ENCODE data around the gene ADAMTSL4. TPM values are rescaled to one million over a fixed set of nuclear protein-coding genes. Genes with fewer than 3 reads are reported as not detected.
"Not testable (repeated sequence)": the region's sequence is repeated elsewhere in the genome, so short reads cannot be mapped to it uniquely, and the experiment has no call there.

The ADAMTSL4 gene
- total and polyA plus RNA-seq, 4 experiments from 2014 or later = 0.23 to 0.33 (median 0.24) TPM; not detected in 1

GRCh38 chr1:150581962-150582361 lies 32.8 kb downstream of the ADAMTSL4 start:
- H3K4me3 Mint-ChIP-seq; DNase-seq; intact Hi-C loops (cut with micrococcal nuclease); H3K9me3 Mint-ChIP-seq; H3K9me3 ChIP-seq (ENCODE audit: control insufficient read depth in 1 of 2, low read length in 2 of 2); H3K27ac ChIP-seq (ENCODE audit: low read depth, low read length); H3K4me3 ChIP-seq (ENCODE audit: low read length in 2 of 2); H3K27me3 Mint-ChIP-seq; H3K27me3 ChIP-seq (ENCODE audit: insufficient read depth, low read length): not testable (repeated sequence)
- Mint-ChIP-seq H3K4me1 (peaks cover 13 to 31% (median 16%) of the 10 kb centered on the region in 4 donors), H3K27ac (peak overlapping the region in 1 of 7 donors; percentile 12), H3K36me3 (peaks cover 24 to 26% of the 10 kb centered on the region in 2 donors)
- ChIA-PET CTCF (ENCODE audit: partially characterized antibody) (interaction anchor here (16.7 kb wide), 1 partner anchor 19 kb away, joined by 433 read pairs; no protein-coding TSS in a partner anchor), POLR2A (ENCODE audit: partially characterized antibody) (interaction anchor here (18.6 kb wide), 1 partner anchor 18 kb away, joined by 1751 read pairs; no protein-coding TSS in a partner anchor)
- peaks cover 14% of the 10 kb centered on the region for H3K4me1 ChIP-seq (ENCODE audit: insufficient read depth, low read length)
- H3K36me3 ChIP-seq (ENCODE audit: insufficient read depth, low read length) = peaks cover 20% of the 10 kb centered on the region

- DNase-seq = no peak
- H3K4me1 Mint-ChIP-seq = peaks cover 13 to 28% (median 17%) of the 10 kb centered on the region in 4 donors
- H3K27me3 Mint-ChIP-seq = no peaks in the 10 kb centered on the region
- peaks cover 0 to 10% (median 3%) of the 10 kb centered on the region in 8 donors for H3K9me3 Mint-ChIP-seq
- peaks cover 20 to 22% of the 10 kb centered on the region in 2 donors for H3K36me3 Mint-ChIP-seq
- H3K9me3 ChIP-seq (ENCODE audit: control insufficient read depth in 1 of 2, low read length in 2 of 2) = no peaks in the 10 kb centered on the region
- H3K27ac Mint-ChIP-seq = peak overlapping the region in 1 of 7 donors; percentile 37
- no peak overlapping the region for H3K4me3 ChIP-seq (ENCODE audit: low read length in 2 of 2)
- peaks cover 14% of the 10 kb centered on the region for H3K4me1 ChIP-seq (ENCODE audit: insufficient read depth, low read length)
- no peak overlapping the region for H3K27ac ChIP-seq (ENCODE audit: low read depth, low read length)
- no peaks in the 10 kb centered on the region for H3K27me3 ChIP-seq (ENCODE audit: insufficient read depth, low read length)
- intact Hi-C loops (cut with micrococcal nuclease) = no loop called here
- ChIA-PET POLR2A (ENCODE audit: partially characterized antibody) (interaction anchor here (18.6 kb wide), 1 partner anchor 19 kb away, joined by 1751 read pairs; no protein-coding TSS in a partner anchor), CTCF (ENCODE audit: partially characterized antibody) (interaction anchor here (0.7 to 16.7 kb wide), 2 partner anchors 19 to 41 kb away, joined by 3 to 433 read pairs; no protein-coding TSS in a partner anchor)
- no peak overlapping the region for H3K4me3 Mint-ChIP-seq
- H3K36me3 ChIP-seq (ENCODE audit: insufficient read depth, low read length) = peaks cover 16% of the 10 kb centered on the region
Observed at GRCh38 chr1:150582371-150582770, 33.2 kb downstream of the ADAMTSL4 start.

- Mint-ChIP-seq H3K4me3 (peak overlapping the region in 7 of 8 donors; percentile 8 to 63 (median 31)), H3K9me3 (no peaks in the 10 kb centered on the region), H3K36me3 (peaks cover 8 to 12% of the 10 kb centered on the region in 2 donors), H3K4me1 (peaks cover 10 to 13% (median 12%) of the 10 kb centered on the region in 4 donors), H3K27me3 (no peaks in the 10 kb centered on the region), H3K27ac (peak overlapping the region; percentile 62 to 95 (median 79))
- Histone ChIP-seq H3K27ac (ENCODE audit: low read depth, low read length) (no peak overlapping the region), H3K4me3 (ENCODE audit: low read length in 2 of 2) (no peak overlapping the region), H3K9me3 (ENCODE audit: control insufficient read depth in 1 of 2, low read length in 2 of 2) (no peaks in the 10 kb centered on the region), H3K4me1 (ENCODE audit: insufficient read depth, low read length) (peaks cover 8% of the 10 kb centered on the region), H3K36me3 (ENCODE audit: insufficient read depth, low read length) (no peaks in the 10 kb centered on the region), H3K27me3 (ENCODE audit: insufficient read depth, low read length) (no peaks in the 10 kb centered on the region)
- peak in 3 of 5 donors; percentile 41 to 48 (median 42) for DNase-seq
- ChIA-PET POLR2A (ENCODE audit: partially characterized antibody) (interaction anchor here (0.9 to 2.4 kb wide), 2 partner anchors 20 to 36 kb away, joined by 3 to 8 read pairs; no protein-coding TSS in a partner anchor), CTCF (ENCODE audit: partially characterized antibody) (interaction anchor here (1.0 to 1.6 kb wide), 2 partner anchors 35 to 37 kb away, joined by 3 to 4 read pairs; no protein-coding TSS in a partner anchor)
- intact Hi-C loops (cut with micrococcal nuclease) = no loop called here
Observed at GRCh38 chr1:150596095-150596892, 47.1 kb downstream of the ADAMTSL4 start.

DNA sequence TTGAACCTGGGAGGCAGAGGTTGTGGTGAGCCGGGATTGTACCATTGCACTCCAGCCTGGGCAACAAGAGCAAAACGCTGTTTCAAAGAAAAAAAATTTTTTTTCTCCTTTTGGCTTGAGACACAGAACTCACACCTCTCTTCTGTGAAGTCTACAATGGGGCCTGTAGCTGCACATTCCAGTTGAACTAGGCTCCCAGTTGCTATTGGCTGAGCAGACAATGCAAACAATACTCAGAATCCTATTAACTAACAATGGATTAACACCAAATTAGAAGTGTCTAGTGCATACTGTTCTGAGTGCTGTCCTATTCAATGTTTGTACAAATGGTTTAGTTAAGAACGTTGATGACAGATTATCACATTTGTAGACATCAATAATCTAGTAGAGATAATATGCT lies 47.8 kb downstream of the ADAMTSL4 start:
- Mint-ChIP-seq H3K27ac (peak overlapping the region; percentile 59 to 95 (median 70)), H3K9me3 (no peaks in the 10 kb centered on the region), H3K27me3 (no peaks in the 10 kb centered on the region), H3K4me1 (peaks cover 10 to 13% (median 12%) of the 10 kb centered on the region in 4 donors), H3K4me3 (peak overlapping the region in 2 of 8 donors; percentile 15 to 31), H3K36me3 (peaks cover 8 to 12% of the 10 kb centered on the region in 2 donors)
- POLR2A ChIA-PET (ENCODE audit: partially characterized antibody) = interaction anchor here (0.9 to 2.4 kb wide), 2 partner anchors 19 to 36 kb away, joined by 3 to 8 read pairs; no protein-coding TSS in a partner anchor
- Histone ChIP-seq H3K27ac (ENCODE audit: low read depth, low read length) (no peak overlapping the region), H3K27me3 (ENCODE audit: insufficient read depth, low read length) (no peaks in the 10 kb centered on the region), H3K36me3 (ENCODE audit: insufficient read depth, low read length) (no peaks in the 10 kb centered on the region), H3K4me3 (ENCODE audit: low read length in 2 of 2) (no peak overlapping the region), H3K9me3 (ENCODE audit: control insufficient read depth in 1 of 2, low read length in 2 of 2) (no peaks in the 10 kb centered on the region), H3K4me1 (ENCODE audit: insufficient read depth, low read length) (peaks cover 8% of the 10 kb centered on the region)
- intact Hi-C loops (cut with micrococcal nuclease) = no loop called here
- DNase-seq = no peak
- CTCF ChIA-PET (ENCODE audit: partially characterized antibody) = interaction anchor here (1.6 kb wide), 1 partner anchor 36 kb away, joined by 4 read pairs; no protein-coding TSS in a partner anchor

DNA sequence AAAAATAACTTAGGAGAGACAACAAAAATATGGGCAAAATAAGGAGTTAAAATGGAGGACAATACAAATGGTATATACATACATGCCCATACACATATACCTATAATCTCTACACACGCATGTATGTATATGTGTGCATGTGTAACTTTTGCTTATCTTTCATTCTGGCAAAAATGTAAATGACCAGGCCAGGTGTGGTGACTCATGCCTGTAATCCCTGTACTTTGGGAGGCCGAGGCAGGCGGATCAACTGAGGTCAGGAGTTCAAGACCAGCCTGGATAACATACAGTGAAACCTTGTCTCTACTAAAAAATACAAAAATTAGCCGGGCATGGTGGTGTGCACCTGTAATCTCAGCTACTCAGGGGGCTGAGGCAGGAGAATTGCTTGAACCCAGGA lies 49.1 kb downstream of the ADAMTSL4 start:
- H3K9me3 Mint-ChIP-seq; H3K27me3 Mint-ChIP-seq; H3K27me3 ChIP-seq (ENCODE audit: insufficient read depth, low read length); H3K4me3 Mint-ChIP-seq; DNase-seq; H3K27ac Mint-ChIP-seq; H3K9me3 ChIP-seq (ENCODE audit: control insufficient read depth in 1 of 2, low read length in 2 of 2); H3K4me1 ChIP-seq (ENCODE audit: insufficient read depth, low read length); H3K36me3 ChIP-seq (ENCODE audit: insufficient read depth, low read length); H3K4me3 ChIP-seq (ENCODE audit: low read length in 2 of 2); intact Hi-C loops (cut with micrococcal nuclease); CTCF ChIA-PET (ENCODE audit: partially characterized antibody); H3K27ac ChIP-seq (ENCODE audit: low read depth, low read length): not testable (repeated sequence)
- H3K4me1 Mint-ChIP-seq = peaks cover 10 to 14% (median 12%) of the 10 kb centered on the region in 4 donors
- POLR2A ChIA-PET (ENCODE audit: partially characterized antibody) = interaction anchor here (1.0 to 2.4 kb wide), 2 partner anchors 19 to 38 kb away, joined by 3 to 8 read pairs; partner anchors contain the start of gene MCL1
- peaks cover 9 to 12% of the 10 kb centered on the region in 2 donors for H3K36me3 Mint-ChIP-seq

DNA sequence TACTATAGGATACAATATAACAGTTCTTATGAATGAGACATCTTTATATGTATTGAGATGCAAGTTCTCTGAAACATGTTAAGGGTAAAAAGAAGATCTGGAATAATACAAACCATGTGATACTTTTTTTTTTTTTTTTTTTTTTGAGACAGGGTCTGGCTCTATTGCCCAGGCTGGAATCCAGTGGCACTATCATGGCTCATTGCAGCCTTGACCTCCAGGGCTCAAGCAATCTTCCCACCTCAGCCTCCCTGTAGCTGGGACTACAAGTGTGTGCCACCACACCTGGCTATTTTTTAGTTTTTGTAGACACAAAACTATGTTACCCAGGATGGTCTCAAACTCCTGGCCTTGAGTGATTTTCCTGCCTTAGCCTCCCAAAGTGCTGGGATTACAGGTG lies 52.3 kb downstream of the ADAMTSL4 start:
- intact Hi-C loops (cut with micrococcal nuclease) = no loop called here
- no peak overlapping the region for H3K4me3 Mint-ChIP-seq
- ChIA-PET CTCF (ENCODE audit: partially characterized antibody) (no interaction called here), POLR2A (ENCODE audit: partially characterized antibody) (interaction anchor here (0.6 kb wide), 1 partner anchor 46 kb away, joined by 3 read pairs; no protein-coding TSS in a partner anchor)
- H3K4me3 ChIP-seq (ENCODE audit: low read length in 2 of 2) = no peak overlapping the region
- no peak for DNase-seq
- peaks cover 13 to 15% of the 10 kb centered on the region in 2 donors for H3K36me3 Mint-ChIP-seq
- H3K27ac Mint-ChIP-seq = peak overlapping the region in 1 of 7 donors; percentile 42
- H3K27ac ChIP-seq (ENCODE audit: low read depth, low read length) = no peak overlapping the region
- no peaks in the 10 kb centered on the region for H3K27me3 ChIP-seq (ENCODE audit: insufficient read depth, low read length)
- no peaks in the 10 kb centered on the region for H3K4me1 ChIP-seq (ENCODE audit: insufficient read depth, low read length)
- no peaks in the 10 kb centered on the region for H3K9me3 Mint-ChIP-seq
- no peaks in the 10 kb centered on the region for H3K36me3 ChIP-seq (ENCODE audit: insufficient read depth, low read length)
- no peaks in the 10 kb centered on the region for H3K27me3 Mint-ChIP-seq
- peaks cover 6 to 17% (median 7%) of the 10 kb centered on the region in 4 donors for H3K4me1 Mint-ChIP-seq
- H3K9me3 ChIP-seq (ENCODE audit: control insufficient read depth in 1 of 2, low read length in 2 of 2) = no peaks in the 10 kb centered on the region

DNA sequence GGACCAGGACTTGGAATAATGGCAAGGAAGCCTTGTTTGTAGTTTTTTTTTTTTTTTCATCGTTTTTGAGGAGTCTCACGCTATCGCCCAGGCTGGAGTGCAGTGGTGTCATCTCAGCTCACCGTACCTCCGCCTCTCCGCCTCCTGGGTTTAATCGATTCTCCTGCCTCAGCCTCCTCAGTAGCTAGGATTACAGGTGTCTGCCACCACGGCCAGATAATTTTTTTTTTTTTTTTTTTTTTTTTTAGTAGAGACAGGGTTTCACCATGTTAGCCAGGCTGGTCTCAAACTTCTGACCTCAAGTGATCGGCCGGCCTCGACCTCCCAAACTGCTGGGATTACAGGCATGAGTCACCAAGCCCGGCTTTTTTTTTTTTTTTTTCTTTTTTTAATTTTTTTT lies 53.2 kb downstream of the ADAMTSL4 start:
- DNase-seq; H3K27ac Mint-ChIP-seq; H3K27me3 Mint-ChIP-seq; H3K9me3 ChIP-seq (ENCODE audit: control insufficient read depth in 1 of 2, low read length in 2 of 2); H3K4me3 Mint-ChIP-seq; H3K4me1 ChIP-seq (ENCODE audit: insufficient read depth, low read length); H3K27me3 ChIP-seq (ENCODE audit: insufficient read depth, low read length); H3K4me3 ChIP-seq (ENCODE audit: low read length in 2 of 2); H3K27ac ChIP-seq (ENCODE audit: low read depth, low read length); intact Hi-C loops (cut with micrococcal nuclease); H3K9me3 Mint-ChIP-seq; H3K36me3 ChIP-seq (ENCODE audit: insufficient read depth, low read length): not testable (repeated sequence)
- ChIA-PET POLR2A (ENCODE audit: partially characterized antibody) (interaction anchor here (1.6 to 2.1 kb wide), 2 partner anchors 27 to 41 kb away, joined by 5 to 11 read pairs; partner anchors contain the start of gene ENSA), CTCF (ENCODE audit: partially characterized antibody) (interaction anchor here (0.6 to 1.5 kb wide), 4 partner anchors 15 to 497 kb away, joined by 3 to 4 read pairs (median 4); partner anchors contain the start of gene MCL1)
- H3K4me1 Mint-ChIP-seq = peaks cover under 1 to 11% (median 5%) of the 10 kb centered on the region in 4 donors
- peaks cover 14 to 15% of the 10 kb centered on the region in 2 donors for H3K36me3 Mint-ChIP-seq
